Neural progenitor cell (in vitro differentiated cells): ENCODE measurements around the gene RHOBTB3.

Experiments
- CTCF ChIP-seq: fragments of 200-600 bp; sonication (generic); IDR thresholded peaks from 2 replicates; pipeline ENCODE4 v1.5.1; 2017; ENCODE audit warnings: antibody characterized with exemption, mild to moderate bottlenecking
- EZH2 ChIP-seq: fragments of 200-600 bp; sonication (generic); IDR thresholded peaks from 2 replicates; pipeline ENCODE4 v1.6.1; 2017; ENCODE audit warnings: antibody characterized with exemption, mild to moderate bottlenecking, moderate library complexity
- EZH2phosphoT487 ChIP-seq: fragments of 200-600 bp; sonication (generic); IDR thresholded peaks from 2 replicates; pipeline ENCODE4 v1.6.1; 2017; ENCODE audit warnings: antibody characterized with exemption

GRCh38 chr5:95726811-95727763 is 4.0 kb upstream of the RHOBTB3 start:
- TF ChIP-seq CTCF: no peak
- no peak for TF ChIP-seq EZH2phosphoT487
- TF ChIP-seq EZH2: no peak
